ENCODE data around the gene TMEM125.

The TMEM125 gene

DNA sequence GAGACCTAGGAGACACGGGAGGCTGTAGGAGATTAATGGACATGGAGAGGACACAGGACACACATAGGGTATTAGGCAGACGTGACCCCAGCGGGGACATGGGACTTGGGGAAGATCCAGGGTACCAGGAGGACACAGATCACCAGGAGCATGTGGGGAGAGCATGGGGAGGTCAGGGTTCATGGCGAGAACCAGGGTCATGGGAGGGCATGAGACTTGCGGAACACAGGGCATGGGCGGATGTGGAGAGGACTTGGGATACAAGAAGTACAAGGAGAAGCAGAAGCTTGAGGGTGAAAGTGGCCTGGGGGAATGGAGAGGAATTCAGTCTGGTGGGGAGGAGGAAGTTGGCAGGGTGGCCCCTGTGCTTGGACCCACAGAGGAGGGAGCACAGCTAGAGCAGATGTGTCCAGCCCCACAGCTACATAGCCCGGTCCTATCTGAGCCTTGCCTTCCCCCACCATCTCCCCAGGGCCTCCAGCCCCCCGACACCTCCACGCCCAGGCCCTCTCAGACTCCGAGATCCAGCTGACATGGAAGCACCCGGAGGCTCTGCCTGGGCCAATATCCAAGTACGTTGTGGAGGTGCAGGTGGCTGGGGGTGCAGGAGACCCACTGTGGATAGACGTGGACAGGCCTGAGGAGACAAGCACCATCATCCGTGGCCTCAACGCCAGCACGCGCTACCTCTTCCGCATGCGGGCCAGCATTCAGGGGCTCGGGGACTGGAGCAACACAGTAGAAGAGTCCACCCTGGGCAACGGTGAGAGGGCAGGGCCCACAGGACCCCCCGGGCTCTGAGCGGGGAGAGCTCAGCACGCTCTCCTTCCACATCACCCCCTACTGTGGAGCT lies 43.1 kb downstream of the TMEM125 start:
- DNase-seq = no peak
- H3K4ac ChIP-seq (ENCODE audit: low read depth, low read length) = no peak overlapping the region
- WGBS (ENCODE audit: extremely low coverage, insufficient coverage, insufficient read length) = no CpG with 5 or more reads among the region's 24 CpGs
- H3K36me3 ChIP-seq (ENCODE audit: control insufficient read depth in 1 of 2, insufficient read depth in 2 of 2, low read length in 2 of 2) = no peaks in the 10 kb centered on the region
- H3K27ac ChIP-seq (ENCODE audit: low read depth, low read length) = no peak overlapping the region
- no peak overlapping the region for H4K12ac ChIP-seq (ENCODE audit: low read depth, low read length)
- no peaks in the 10 kb centered on the region for H3K79me2 ChIP-seq (ENCODE audit: control insufficient read depth, insufficient read depth, low read length, poor library complexity)
- H3K9ac ChIP-seq (ENCODE audit: low read length) = no peak overlapping the region
- no peak overlapping the region for H2AK5ac ChIP-seq (ENCODE audit: low read length)
- no peaks in the 10 kb centered on the region for H3K79me1 ChIP-seq (ENCODE audit: low read length)
- no peak overlapping the region for H3K4me3 ChIP-seq (ENCODE audit: low read depth, low read length)
- no peaks in the 10 kb centered on the region for H3K4me1 ChIP-seq (ENCODE audit: control insufficient read depth in 1 of 2, insufficient read depth in 2 of 2, low read length in 2 of 2)
- H3K14ac ChIP-seq (ENCODE audit: low read length) = no peak overlapping the region
- H2AFZ ChIP-seq (ENCODE audit: insufficient read depth, low read length, poor library complexity) = no peak overlapping the region
- H2BK12ac ChIP-seq (ENCODE audit: low read length) = no peak overlapping the region
- no peak overlapping the region for H3K4me2 ChIP-seq (ENCODE audit: low read length)
- no peak overlapping the region for H4K91ac ChIP-seq (ENCODE audit: low read depth, low read length)
- no peak overlapping the region for H3K23ac ChIP-seq (ENCODE audit: low read length)
- peaks cover 2% of the 10 kb centered on the region for H3K9me3 ChIP-seq (ENCODE audit: insufficient read depth, low read depth, low read length)
- H3K18ac ChIP-seq (ENCODE audit: low read length) = no peak overlapping the region
- H2BK120ac ChIP-seq (ENCODE audit: insufficient read depth, low read length, poor library complexity) = no peak overlapping the region
- H3K27me3 ChIP-seq (ENCODE audit: insufficient read depth, low read length) = no peaks in the 10 kb centered on the region
- H4K8ac ChIP-seq (ENCODE audit: low read depth, low read length) = no peak overlapping the region
- no peak overlapping the region for H2BK5ac ChIP-seq (ENCODE audit: low read depth, low read length, poor library complexity)

DNA sequence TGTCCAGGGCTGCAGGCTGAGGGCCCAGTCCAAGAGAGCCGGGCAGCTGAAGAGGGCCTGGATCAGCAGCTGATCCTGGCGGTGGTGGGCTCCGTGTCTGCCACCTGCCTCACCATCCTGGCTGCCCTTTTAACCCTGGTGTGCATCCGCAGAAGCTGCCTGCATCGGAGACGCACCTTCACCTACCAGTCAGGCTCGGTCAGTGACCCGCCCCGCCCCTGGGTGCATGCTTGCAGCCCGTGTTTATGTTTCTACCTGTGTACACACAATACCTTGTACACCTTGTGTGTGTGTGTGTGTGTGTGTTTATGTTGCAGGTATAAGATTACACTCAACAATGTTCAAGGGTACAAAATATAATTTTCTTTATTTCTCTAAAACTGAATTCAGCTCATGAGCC lies 44.0 kb downstream of the TMEM125 start:
- no peak overlapping the region for H3K4ac ChIP-seq (ENCODE audit: low read depth, low read length)
- H3K27ac ChIP-seq (ENCODE audit: low read depth, low read length) = no peak overlapping the region
- H2AK5ac ChIP-seq (ENCODE audit: low read length) = no peak overlapping the region
- H3K4me2 ChIP-seq (ENCODE audit: low read length) = no peak overlapping the region
- H3K9ac ChIP-seq (ENCODE audit: low read length) = no peak overlapping the region
- no peak overlapping the region for H4K91ac ChIP-seq (ENCODE audit: low read depth, low read length)
- H2BK12ac ChIP-seq (ENCODE audit: low read length) = no peak overlapping the region
- H4K8ac ChIP-seq (ENCODE audit: low read depth, low read length) = no peak overlapping the region
- H3K36me3 ChIP-seq (ENCODE audit: control insufficient read depth in 1 of 2, insufficient read depth in 2 of 2, low read length in 2 of 2) = no peaks in the 10 kb centered on the region
- H3K27me3 ChIP-seq (ENCODE audit: insufficient read depth, low read length) = no peaks in the 10 kb centered on the region
- no peaks in the 10 kb centered on the region for H3K79me1 ChIP-seq (ENCODE audit: low read length)
- no peak overlapping the region for H2BK5ac ChIP-seq (ENCODE audit: low read depth, low read length, poor library complexity)
- H3K4me3 ChIP-seq (ENCODE audit: low read depth, low read length) = no peak overlapping the region
- WGBS (ENCODE audit: extremely low coverage, insufficient coverage, insufficient read length) = no CpG with 5 or more reads among the region's 10 CpGs
- no peak overlapping the region for H2AFZ ChIP-seq (ENCODE audit: insufficient read depth, low read length, poor library complexity)
- H3K14ac ChIP-seq (ENCODE audit: low read length) = no peak overlapping the region
- no peak overlapping the region for H3K18ac ChIP-seq (ENCODE audit: low read length)
- peak; percentile 22 to 68 for DNase-seq
- no peak overlapping the region for H3K23ac ChIP-seq (ENCODE audit: low read length)
- H3K79me2 ChIP-seq (ENCODE audit: control insufficient read depth, insufficient read depth, low read length, poor library complexity) = no peaks in the 10 kb centered on the region
- peaks cover 2% of the 10 kb centered on the region for H3K9me3 ChIP-seq (ENCODE audit: insufficient read depth, low read depth, low read length)
- no peak overlapping the region for H2BK120ac ChIP-seq (ENCODE audit: insufficient read depth, low read length, poor library complexity)
- H4K12ac ChIP-seq (ENCODE audit: low read depth, low read length) = no peak overlapping the region
- no peaks in the 10 kb centered on the region for H3K4me1 ChIP-seq (ENCODE audit: control insufficient read depth in 1 of 2, insufficient read depth in 2 of 2, low read length in 2 of 2)

DNA sequence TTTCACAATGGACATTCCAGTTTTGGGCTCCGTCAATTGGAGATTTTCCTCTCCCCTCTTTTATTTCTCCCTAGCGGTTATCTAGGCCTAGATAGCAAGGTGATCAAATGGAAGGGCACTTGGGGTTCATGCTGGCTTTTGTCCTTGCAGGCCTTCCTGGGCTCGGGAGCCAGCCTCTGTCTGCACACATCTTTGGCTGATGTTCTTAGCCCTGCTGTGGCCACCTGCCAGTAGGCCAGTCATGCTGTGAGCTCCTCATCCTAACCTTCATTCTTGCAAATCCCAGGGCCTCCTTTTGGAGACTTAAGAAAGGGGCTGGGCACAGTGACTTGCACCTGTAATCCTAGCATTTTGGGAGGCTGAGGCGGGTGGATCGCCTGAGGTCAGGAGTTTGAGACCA lies 44.5 kb downstream of the TMEM125 start:
- no peak overlapping the region for H3K4me3 ChIP-seq (ENCODE audit: low read depth, low read length)
- no peak overlapping the region for H3K4me2 ChIP-seq (ENCODE audit: low read length)
- H4K91ac ChIP-seq (ENCODE audit: low read depth, low read length) = no peak overlapping the region
- H3K4me1 ChIP-seq (ENCODE audit: control insufficient read depth in 1 of 2, insufficient read depth in 2 of 2, low read length in 2 of 2) = no peaks in the 10 kb centered on the region
- no peaks in the 10 kb centered on the region for H3K36me3 ChIP-seq (ENCODE audit: control insufficient read depth in 1 of 2, insufficient read depth in 2 of 2, low read length in 2 of 2)
- H3K27ac ChIP-seq (ENCODE audit: low read depth, low read length) = no peak overlapping the region
- no peak for DNase-seq
- WGBS (ENCODE audit: extremely low coverage, insufficient coverage, insufficient read length) = no CpG with 5 or more reads among the region's 5 CpGs
- H3K79me2 ChIP-seq (ENCODE audit: control insufficient read depth, insufficient read depth, low read length, poor library complexity) = no peaks in the 10 kb centered on the region
- H3K14ac ChIP-seq (ENCODE audit: low read length) = no peak overlapping the region
- no peak overlapping the region for H4K12ac ChIP-seq (ENCODE audit: low read depth, low read length)
- H3K9ac ChIP-seq (ENCODE audit: low read length) = no peak overlapping the region
- no peak overlapping the region for H2BK12ac ChIP-seq (ENCODE audit: low read length)
- H2BK120ac ChIP-seq (ENCODE audit: insufficient read depth, low read length, poor library complexity) = no peak overlapping the region
- no peak overlapping the region for H2AFZ ChIP-seq (ENCODE audit: insufficient read depth, low read length, poor library complexity)
- H2BK5ac ChIP-seq (ENCODE audit: low read depth, low read length, poor library complexity) = no peak overlapping the region
- H4K8ac ChIP-seq (ENCODE audit: low read depth, low read length) = no peak overlapping the region
- H3K18ac ChIP-seq (ENCODE audit: low read length) = no peak overlapping the region
- no peak overlapping the region for H2AK5ac ChIP-seq (ENCODE audit: low read length)
- no peak overlapping the region for H3K23ac ChIP-seq (ENCODE audit: low read length)
- no peak overlapping the region for H3K4ac ChIP-seq (ENCODE audit: low read depth, low read length)
- H3K9me3 ChIP-seq (ENCODE audit: insufficient read depth, low read depth, low read length) = peaks cover under 1% of the 10 kb centered on the region
- H3K27me3 ChIP-seq (ENCODE audit: insufficient read depth, low read length) = no peaks in the 10 kb centered on the region
- no peaks in the 10 kb centered on the region for H3K79me1 ChIP-seq (ENCODE audit: low read length)

DNA sequence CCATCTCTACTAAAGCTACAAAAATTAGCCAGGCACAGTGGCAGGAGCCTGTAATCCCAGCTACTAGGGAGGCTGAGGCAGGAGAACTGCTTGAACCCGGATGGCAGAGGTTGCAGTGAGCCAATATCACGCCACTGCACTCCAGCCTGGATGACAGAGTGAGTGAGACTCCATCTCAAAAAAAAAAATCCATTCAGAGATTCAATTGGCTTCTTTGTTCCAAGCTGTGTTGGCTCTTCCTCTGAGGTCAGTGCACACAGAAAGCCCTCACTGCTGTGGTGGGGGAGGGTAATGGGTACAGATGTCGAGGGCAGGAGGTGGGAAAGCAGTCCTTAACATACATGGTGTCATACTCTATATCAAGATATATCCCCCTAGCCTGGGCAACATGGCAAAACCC lies 45.7 kb downstream of the TMEM125 start:
- H3K4ac ChIP-seq (ENCODE audit: low read depth, low read length) = no peak overlapping the region
- H2BK120ac ChIP-seq (ENCODE audit: insufficient read depth, low read length, poor library complexity) = no peak overlapping the region
- no peak overlapping the region for H2AK5ac ChIP-seq (ENCODE audit: low read length)
- H3K18ac ChIP-seq (ENCODE audit: low read length) = no peak overlapping the region
- no peak overlapping the region for H2BK5ac ChIP-seq (ENCODE audit: low read depth, low read length, poor library complexity)
- H3K14ac ChIP-seq (ENCODE audit: low read length) = no peak overlapping the region
- no peak overlapping the region for H3K4me2 ChIP-seq (ENCODE audit: low read length)
- H4K12ac ChIP-seq (ENCODE audit: low read depth, low read length) = no peak overlapping the region
- no peak for DNase-seq
- no peak overlapping the region for H4K8ac ChIP-seq (ENCODE audit: low read depth, low read length)
- H3K9me3 ChIP-seq (ENCODE audit: insufficient read depth, low read depth, low read length) = no peaks in the 10 kb centered on the region
- H3K27ac ChIP-seq (ENCODE audit: low read depth, low read length) = no peak overlapping the region
- H2BK12ac ChIP-seq (ENCODE audit: low read length) = no peak overlapping the region
- no peaks in the 10 kb centered on the region for H3K4me1 ChIP-seq (ENCODE audit: control insufficient read depth in 1 of 2, insufficient read depth in 2 of 2, low read length in 2 of 2)
- no peak overlapping the region for H3K4me3 ChIP-seq (ENCODE audit: low read depth, low read length)
- no peaks in the 10 kb centered on the region for H3K79me2 ChIP-seq (ENCODE audit: control insufficient read depth, insufficient read depth, low read length, poor library complexity)
- no CpG with 5 or more reads among the region's 3 CpGs for WGBS (ENCODE audit: extremely low coverage, insufficient coverage, insufficient read length)
- H3K9ac ChIP-seq (ENCODE audit: low read length) = no peak overlapping the region
- H3K23ac ChIP-seq (ENCODE audit: low read length) = no peak overlapping the region
- H3K36me3 ChIP-seq (ENCODE audit: control insufficient read depth in 1 of 2, insufficient read depth in 2 of 2, low read length in 2 of 2) = no peaks in the 10 kb centered on the region
- no peaks in the 10 kb centered on the region for H3K79me1 ChIP-seq (ENCODE audit: low read length)
- no peak overlapping the region for H2AFZ ChIP-seq (ENCODE audit: insufficient read depth, low read length, poor library complexity)
- no peaks in the 10 kb centered on the region for H3K27me3 ChIP-seq (ENCODE audit: insufficient read depth, low read length)
- H4K91ac ChIP-seq (ENCODE audit: low read depth, low read length) = no peak overlapping the region

Measured in trophoblast cell (in vitro differentiated cells and primary cell).